HG03025 (cell line): ENCODE data around the gene TNMD.

Experiments used
- ATAC-seq: cut with Tn5 transposase; IDR thresholded peaks from one replicate; pipeline ENCODE4 v1.9.1; 2021; ENCODE audit warnings: mild to moderate bottlenecking, moderate library complexity; ENCODE audit not compliant: unreplicated experiment, low FRiP score

Gene TNMD

GRCh38 chrX:100643956-100644860 lies 59.5 kb downstream of the TNMD start, which contains the start of gene SRPX2:
Gene SRPX2, plus strand, starts transcription at chrX:100644199. Its CDS starts 2,124 bp downstream, at chrX:100646323.
- no peak for ATAC-seq

- no peak for ATAC-seq
Observed at GRCh38 chrX:100645106-100645505, 60.4 kb downstream of the TNMD start.

- no peak for ATAC-seq
Observed at GRCh38 chrX:100647095-100647494, 62.4 kb downstream of the TNMD start.

- no peak for ATAC-seq
Observed at GRCh38 chrX:100647739-100648138, 63.0 kb downstream of the TNMD start.

GRCh38 chrX:100648458-100649417 lies 64.0 kb downstream of the TNMD start:
- ATAC-seq = no peak
